B cell (primary cell): ENCODE measurements around the gene SAG. TPM values are rescaled to one million over a fixed set of nuclear protein-coding genes. Genes with fewer than 3 reads are reported as not detected.

Experiments used
- ATAC-seq: fragments of 200-7000 bp; cut with Tn5 transposase; one replicate; pipeline ENCODE4 v1.10.0; 2021; ENCODE audit warnings: low read depth, mild to moderate bottlenecking, moderate number of reproducible peaks, moderate library complexity
- CTCF ChIA-PET: fragments of 350-600 bp; sonication (Branson Sonifier 250); formaldehyde crosslinking; loops from one replicate; lab custom pipeline; 2021; ENCODE audit warnings: antibody characterized with exemption, inconsistent platforms; lab: Charles Lee
- POLR2A ChIA-PET: fragments of 350-600 bp; sonication (Branson Sonifier 250); formaldehyde crosslinking; loops from one replicate; lab custom pipeline; 2021; ENCODE audit warnings: antibody characterized with exemption; lab: Charles Lee
- DNase-seq: peaks from one replicate; pipeline ENCODE4 v3.0.0; 2013
- H2AFZ ChIP-seq: 2 replicates; pipeline ENCODE4 v1.6.1; 2012; ENCODE audit warnings: mild to moderate bottlenecking, low read depth, low read length; ENCODE audit not compliant: insufficient read depth, poor library complexity, severe bottlenecking
- H3K27ac ChIP-seq, 2 donors: 1 replicate in 1 of 2; 2 replicates in 1 of 2; pipeline ENCODE4 v1.5.1; 2012 to 2013; ENCODE audit warnings: low read length in 2 of 2, mild to moderate bottlenecking in 2 of 2, moderate library complexity in 1 of 2
- H3K27me3 ChIP-seq, 4 experiments: fragments of 200-600 bp in 1 of 4; sonication (generic) in 1 of 4; replicated peaks in 1 of 4; 1 replicate in 2 of 4; 2 replicates in 2 of 4; pipeline versions ENCODE4 v1.6.1 to v1.7.0; 2013 to 2016; ENCODE audit warnings: low read length in 3 of 4, mild to moderate bottlenecking in 2 of 4, mixed read lengths in 1 of 4, moderate library complexity in 1 of 4; ENCODE audit not compliant: insufficient read depth in 4 of 4, control insufficient read depth in 3 of 4; ENCODE audit errors: control extremely low read depth in 1 of 4
- H3K36me3 ChIP-seq, 2 experiments: replicated peaks in 1 of 2; 1 replicate in 1 of 2; 2 replicates in 1 of 2; pipeline versions ENCODE4 v1.6.1 to v1.7.1; 2013; ENCODE audit warnings: low read length in 1 of 2; ENCODE audit not compliant: insufficient read depth in 2 of 2, control insufficient read depth in 1 of 2; ENCODE audit errors: control extremely low read depth in 1 of 2, extremely low read depth in 1 of 2
- H3K4me1 ChIP-seq, 2 donors: fragments of 200-600 bp in 1 of 2; sonication (generic) in 1 of 2; 1 replicate in 1 of 2; 2 replicates in 1 of 2; pipeline versions ENCODE4 v1.5.1 to v1.6.1; 2013 to 2017; ENCODE audit warnings: low read length in 2 of 2; ENCODE audit not compliant: control insufficient read depth in 2 of 2, insufficient read depth in 2 of 2
- H3K4me2 ChIP-seq: replicated peaks from 2 replicates; pipeline ENCODE3; 2012; ENCODE audit warnings: mild to moderate bottlenecking, low read depth, low read length; ENCODE audit not compliant: poor library complexity, severe bottlenecking
- H3K4me3 ChIP-seq, 5 experiments: fragments of 200-600 bp in 1 of 5; sonication (generic) in 1 of 5; 1 replicate in 3 of 5; 2 replicates in 2 of 5; pipeline versions ENCODE4 v1.5.1 to v1.7.0; 2011 to 2016; ENCODE audit warnings: low read length in 4 of 5, mild to moderate bottlenecking in 4 of 5, low read depth in 2 of 5, control low read depth in 1 of 5, moderate library complexity in 1 of 5; ENCODE audit not compliant: insufficient read depth in 1 of 5; ENCODE audit errors: control extremely low read depth in 1 of 5, extremely low read depth in 1 of 5
- H3K79me2 ChIP-seq: fragments of 200-600 bp; sonication (generic); one replicate; pipeline ENCODE4 v1.6.0; 2016; ENCODE audit warnings: low read length; ENCODE audit not compliant: control insufficient read depth, insufficient read depth
- H3K9ac ChIP-seq: fragments of 200-600 bp; sonication (generic); 2 replicates; pipeline ENCODE4 v1.6.1; 2017; ENCODE audit warnings: mild to moderate bottlenecking, low read length, moderate library complexity
- H3K9me3 ChIP-seq, 3 donors: one replicate each; pipeline versions ENCODE4 v1.6.1 to v1.7.1; 2013; ENCODE audit warnings: low read length in 2 of 3; ENCODE audit not compliant: control insufficient read depth in 2 of 3, insufficient read depth in 1 of 3; ENCODE audit errors: control extremely low read depth in 1 of 3
- H4K20me1 ChIP-seq: 2 replicates; pipeline ENCODE4 v1.6.0; 2012; ENCODE audit warnings: mild to moderate bottlenecking, low read length; ENCODE audit not compliant: insufficient read depth, control insufficient read depth, poor library complexity, severe bottlenecking
- H3K27ac Mint-ChIP-seq: one replicate; pipeline ENCODE4 v1.8.0; 2021; ENCODE audit warnings: mixed read lengths
- H3K27me3 Mint-ChIP-seq: one replicate; pipeline ENCODE4 v1.8.0; 2021; ENCODE audit warnings: mixed read lengths
- H3K4me1 Mint-ChIP-seq: one replicate; pipeline ENCODE4 v1.8.0; 2021; ENCODE audit warnings: mixed read lengths
- H3K4me3 Mint-ChIP-seq: one replicate; pipeline ENCODE4 v1.8.0; 2021; ENCODE audit warnings: mixed read lengths
- H3K9me3 Mint-ChIP-seq: one replicate; pipeline ENCODE4 v1.8.0; 2022; ENCODE audit warnings: mixed read lengths; ENCODE audit not compliant: insufficient read depth
- CTCF ChIP-seq: fragments of 200-600 bp; IDR thresholded peaks from one replicate; pipeline ENCODE4 v1.8.0; 2022; ENCODE audit warnings: antibody characterized with exemption, mild to moderate bottlenecking
- EZH2 ChIP-seq: IDR thresholded peaks from 2 replicates; pipeline ENCODE4 v1.6.1; 2012; ENCODE audit warnings: borderline replicate concordance, low read depth, mild to moderate bottlenecking, moderate library complexity, low read length; ENCODE audit not compliant: insufficient read depth, poor library complexity, severe bottlenecking
- WGBS: methylation state at CpG from one replicate; pipeline ENCODE4 v1.1.5; 2013; ENCODE audit warnings: missing lambda C conversion rate; ENCODE audit not compliant: insufficient coverage; 5-methylcytosine and 5-hydroxymethylcytosine counted together
- intact Hi-C: fragments of 100-400 bp; cut with micrococcal nuclease; formaldehyde crosslinking; loops from one replicate; pipeline ENCODE4 v1.10.0; 2022
- polyA minus RNA-seq: library from RNA; depleted of rRNA, polyadenylated mRNA; stranded (reverse); fragments of >200 nt; gene quantifications from 2 replicates; pipeline ENCODE4 v1.2.3, GENCODE V29; 2012
- polyA plus RNA-seq: library from polyadenylated mRNA; depleted of rRNA; stranded (reverse); fragments of >200 nt; gene quantifications from 2 replicates; pipeline ENCODE4 v1.2.3, GENCODE V29; 2012
- total RNA-seq, 2 donors: library from RNA; stranded (reverse); fragments of 120-200 nt in 1 of 2; gene quantifications; 1 replicate in 1 of 2; 2 replicates in 1 of 2; pipeline versions ENCODE4 v1.2.3 to v1.2.4, GENCODE V29; 2013 to 2022

SAG gene
- total RNA-seq (0.17 and 1.1 TPM in 2 replicates), polyA plus RNA-seq (0.03 and 0.04 TPM in 2 replicates), polyA minus RNA-seq (0.14 and 0.17 TPM in 2 replicates)
- 1.5 TPM for total RNA-seq (2013)

GRCh38 chr2:233307565-233307964, at the start of gene SAG:
SAG (plus strand) TSS chr2:233307816; CDS start chr2:233309190, 1,374 bp downstream.
- Histone ChIP-seq H4K20me1 (no peaks in the 10 kb centered on the region), H3K27ac (no peak within 1 kb of the TSS), H3K9me3 (peaks cover 0 to 4% (median 0%) of the 10 kb centered on the region in 3 donors), H3K4me3 (no peak within 1 kb of the TSS), H3K79me2 (no peaks in the 10 kb centered on the region), H3K9ac (no peak within 1 kb of the TSS), H3K36me3 (no peaks in the 10 kb centered on the region), H3K27me3 (no peaks in the 10 kb centered on the region), H2AFZ (no peak within 1 kb of the TSS), H3K4me1 (peaks cover 12 to 22% of the 10 kb centered on the region in 2 donors), H3K4me2 (no peak within 1 kb of the TSS)
- H3K27ac Mint-ChIP-seq: no peak within 1 kb of the TSS
- H3K9me3 Mint-ChIP-seq: no peaks in the 10 kb centered on the region
- H3K27me3 Mint-ChIP-seq: no peaks in the 10 kb centered on the region
- intact Hi-C loops: no loop called here
- peaks cover 24% of the 10 kb centered on the region for H3K4me1 Mint-ChIP-seq
- 77% methylated on average over 4 of the region's 7 CpGs for WGBS
- TF ChIP-seq EZH2 (no peak), CTCF (no peak)
- ATAC-seq (no peak), DNase-seq (no peak)
- ChIA-PET CTCF (interaction anchor here (0.8 to 1.5 kb wide), 3 partner anchors 56 to 136 kb away, joined by 3 to 4 read pairs (median 4); partner anchors contain the start of gene ATG16L1), POLR2A (no interaction called here)
- H3K4me3 Mint-ChIP-seq: no peak within 1 kb of the TSS

GRCh38 chr2:233258211-233258610, 49.4 kb upstream of the SAG start:
- Mint-ChIP-seq H3K4me3 (no peak overlapping the region), H3K9me3 (no peaks in the 10 kb centered on the region), H3K27me3 (no peaks in the 10 kb centered on the region), H3K27ac (no peak overlapping the region), H3K4me1 (peaks cover 53% of the 10 kb centered on the region)
- peaks cover 6 to 69% of the 10 kb centered on the region in 2 experiments for H3K36me3 ChIP-seq
- intact Hi-C loops: no loop called here
- no peaks in the 10 kb centered on the region for H3K9me3 ChIP-seq
- 87% methylated on average over 1 of the region's 2 CpGs for WGBS
- no peak overlapping the region for H3K4me2 ChIP-seq
- H4K20me1 ChIP-seq: peaks cover 62% of the 10 kb centered on the region
- no peak overlapping the region for H3K27ac ChIP-seq
- peaks cover 3 to 22% of the 10 kb centered on the region in 2 donors for H3K4me1 ChIP-seq
- no peak for ATAC-seq
- H3K27me3 ChIP-seq: no peaks in the 10 kb centered on the region
- H2AFZ ChIP-seq: no peak overlapping the region
- no peak for DNase-seq
- ChIA-PET CTCF (no interaction called here), POLR2A (no interaction called here)
- no peak for TF ChIP-seq CTCF
- no peak for TF ChIP-seq EZH2
- H3K79me2 ChIP-seq: peaks cover 94% of the 10 kb centered on the region
- H3K9ac ChIP-seq: no peak overlapping the region
- H3K4me3 ChIP-seq: no peak overlapping the region
